GM12878 (cell line): ENCODE results near the gene SPIB. TPM values are rescaled to one million over a fixed set of nuclear protein-coding genes. Genes with fewer than 3 reads are reported as not detected.
A peak's percentile ranks its signal among the peaks of the same experiment; 100 is the strongest.

Experiments used
- ATAC-seq: fragments of 200-7000 bp; cut with Tn5 transposase; 3 replicates; pipeline ENCODE4 v1.9.1; 2020; ENCODE audit warnings: mild to moderate bottlenecking, moderate library complexity
- BruUV-seq: library from RNA; stranded (reverse); fragments of 400-500 nt; replicated peaks from 2 replicates; lab custom pipeline; 2021; lab: Mats Ljungman, UMichigan
- CTCF ChIA-PET: fragments of 300-600 bp; sonication (Branson Sonifier 250); formaldehyde crosslinking; extraction: SDS; loops from one replicate; lab custom pipeline; 2021; ENCODE audit warnings: inconsistent platforms; lab: Yijun Ruan, JAX
- POLR2A ChIA-PET: fragments of 350-600 bp; formaldehyde crosslinking; extraction: SDS; loops from one replicate; lab custom pipeline; 2021; ENCODE audit warnings: inconsistent platforms; lab: Charles Lee
- RAD21 ChIA-PET: fragments of 300-600 bp; sonication (Branson Sonifier 250); formaldehyde crosslinking; loops from one replicate; lab custom pipeline; 2023; ENCODE audit warnings: antibody characterized with exemption; ENCODE audit not compliant: unreplicated experiment; lab: Charles Lee
- SMC1A ChIA-PET: fragments of 300-600 bp; sonication (Branson Sonifier 250); formaldehyde crosslinking; loops from one replicate; lab custom pipeline; 2023; ENCODE audit not compliant: unreplicated experiment, uncharacterized antibody; lab: Charles Lee
- DNase-seq: peaks from one replicate; pipeline ENCODE4 v3.0.0-alpha.2; 2011; ENCODE audit warnings: low read depth, low spot score
- FAIRE-seq: peaks from 3 replicates; lab custom pipeline; 2011; peaks lifted over from hg19 to GRCh38; lab: Jason Lieb, UNC
- H2AFZ ChIP-seq: 2 replicates; pipeline ENCODE4 v1.6.0; 2011; ENCODE audit warnings: low read depth, low read length, control low read depth; ENCODE audit not compliant: control insufficient read depth
- H3K27ac ChIP-seq: 2 replicates; pipeline ENCODE4 v1.5.1; 2011; ENCODE audit warnings: control low read depth; ENCODE audit not compliant: control insufficient read depth, insufficient read depth
- H3K27me3 ChIP-seq, 2 experiments: replicated peaks in 1 of 2; 2 replicates each; pipeline versions ENCODE4 v1.6.0 to v1.6.1; 2011; ENCODE audit warnings: low read length in 1 of 2; ENCODE audit not compliant: control insufficient read depth in 2 of 2, insufficient read depth in 2 of 2
- H3K36me3 ChIP-seq, 2 experiments: 2 replicates each; pipeline ENCODE4 v1.5.1; 2011; ENCODE audit warnings: low read length in 1 of 2; ENCODE audit not compliant: control insufficient read depth in 2 of 2, insufficient read depth in 2 of 2
- H3K4me1 ChIP-seq: 2 replicates; pipeline ENCODE4 v1.6.1; 2011; ENCODE audit warnings: mild to moderate bottlenecking, low read length, moderate library complexity, mixed read lengths; ENCODE audit not compliant: control insufficient read depth, insufficient read depth
- H3K4me2 ChIP-seq: 2 replicates; pipeline ENCODE4 v1.6.0; 2011; ENCODE audit warnings: control low read depth; ENCODE audit not compliant: control insufficient read depth, insufficient read depth
- H3K4me3 ChIP-seq: fragments of 200-600 bp; sonication (generic); 2 replicates; pipeline ENCODE4 v1.5.1; 2016
- H3K79me2 ChIP-seq: 2 replicates; pipeline ENCODE4 v1.6.0; 2011; ENCODE audit warnings: low read length; ENCODE audit not compliant: control insufficient read depth, insufficient read depth
- H3K9ac ChIP-seq: 2 replicates; pipeline ENCODE4 v1.8.0; 2011; ENCODE audit warnings: low read length, control low read depth, mixed read lengths; ENCODE audit not compliant: control insufficient read depth, insufficient read depth
- H3K9me3 ChIP-seq: replicated peaks from 3 replicates; pipeline ENCODE4 v1.5.1; 2011; ENCODE audit warnings: mild to moderate bottlenecking, low read length; ENCODE audit not compliant: control insufficient read depth, insufficient read depth
- H4K20me1 ChIP-seq: 2 replicates; pipeline ENCODE4 v1.6.0; 2011; ENCODE audit not compliant: control insufficient read depth, insufficient read depth
- POLR2A ChIP-seq: IDR thresholded peaks from 2 replicates; pipeline ENCODE4 v1.6.1; 2011; ENCODE audit warnings: low read depth, mild to moderate bottlenecking, low read length
- WGBS: methylation state at CpG from one replicate; pipeline ENCODE4 v1.1.6; 2016; ENCODE audit warnings: low lambda C conversion rate; ENCODE audit not compliant: insufficient replicate concordance, insufficient coverage; ENCODE audit errors: missing lambda C conversion rate; 5-methylcytosine and 5-hydroxymethylcytosine counted together
- in situ Hi-C: fragments of 300-500 bp; cut with MboI; formaldehyde crosslinking; loops from 9 replicates; pipeline ENCODE4 v1.14.3; 2018; ENCODE audit warnings: mixed read lengths
- intact Hi-C: fragments of 100-400 bp; cut with micrococcal nuclease; formaldehyde crosslinking; loops from one replicate; pipeline ENCODE4 v1.14.2; 2022; ENCODE audit not compliant: unreplicated experiment
- polyA plus RNA-seq, 11 experiments: library from polyadenylated mRNA; depleted of rRNA in 4 of 11; unstranded in 6 of 11; stranded (reverse) in 5 of 11; fragments of >200 nt; fragmentation: Nextera tagmentation in 4 of 11; fragmentation: Illumina TruSeq in 1 of 11; extraction: Ambion mirVana in 4 of 11; extraction: Trizol in 1 of 11; gene quantifications; 1 replicate in 1 of 11; 2 replicates in 10 of 11; pipeline versions ENCODE4 v1.2.1 to v1.2.3, GENCODE V29; 2011 to 2016; ENCODE audit warnings: inconsistent platforms in 2 of 11, missing spikeins in 2 of 11, low read depth in 1 of 11
- total RNA-seq, 4 experiments: library from RNA; depleted of rRNA in 3 of 4; stranded (reverse); fragments of >200 nt in 3 of 4; fragmentation: Illumina TruSeq in 1 of 4; extraction: Trizol in 1 of 4; gene quantifications; 2 replicates each; pipeline versions ENCODE4 v1.2.1 to v1.2.3, GENCODE V29; 2013 to 2021
- TF ChIP-seq, protein P1 (sequence below): fragments of 450-650 bp; IDR thresholded peaks from 2 replicates; pipeline ENCODE4 v1.6.1; 2016; ENCODE audit warnings: mild to moderate bottlenecking

SPIB gene
- total and polyA plus RNA-seq, 10 of the 15 experiments (the other 5 are each of a cell fraction or from before 2014, with no cell fraction given), result 3.5 to 123 (median 56.0) TPM

DNA sequence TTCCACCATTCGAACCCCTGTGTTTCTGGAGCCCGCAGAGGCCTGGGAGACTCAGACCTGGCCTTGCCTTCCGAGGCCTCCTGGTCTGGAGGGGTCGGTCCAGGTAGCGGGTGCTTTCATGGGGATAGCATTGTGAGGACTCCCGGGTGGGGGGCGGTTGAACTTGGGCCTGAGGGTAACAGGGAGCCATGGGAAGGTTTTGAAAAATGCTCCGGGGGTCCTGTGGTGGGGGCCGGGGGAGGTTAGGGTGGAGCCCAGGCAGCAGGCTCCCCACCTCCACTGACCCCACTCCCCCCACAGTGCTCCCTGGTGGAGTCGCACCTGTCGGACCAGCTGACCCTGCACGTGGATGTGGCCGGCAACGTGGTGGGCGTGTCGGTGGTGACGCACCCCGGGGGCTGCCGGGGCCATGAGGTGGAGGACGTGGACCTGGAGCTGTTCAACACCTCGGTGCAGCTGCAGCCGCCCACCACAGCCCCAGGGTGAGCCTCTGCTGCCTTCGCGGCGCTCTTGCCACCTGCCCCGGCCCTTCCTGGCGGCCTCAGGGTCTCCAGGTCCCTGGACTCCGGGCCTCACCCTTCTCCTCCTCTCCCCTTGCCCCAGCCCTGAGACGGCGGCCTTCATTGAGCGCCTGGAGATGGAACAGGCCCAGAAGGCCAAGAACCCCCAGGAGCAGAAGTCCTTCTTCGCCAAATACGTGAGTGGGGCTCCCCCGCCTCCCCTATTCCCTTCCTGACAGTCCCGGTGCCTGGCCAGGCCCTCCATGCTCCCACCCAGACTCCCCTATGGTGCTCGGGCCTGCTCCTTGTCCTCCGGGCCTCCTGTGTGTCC is 61.8 kb downstream of the SPIB start:
- DNase-seq (no peak), FAIRE-seq (no peak), ATAC-seq (no peak)
- WGBS, result 90% methylated on average over 32 of the region's 37 CpGs
- Histone ChIP-seq H3K9ac (no peak overlapping the region), H3K27me3 (no peaks in the 10 kb centered on the region), H3K36me3 (peaks cover 12 to 21% of the 10 kb centered on the region in 2 experiments; a peak in 3 of 4 replicates), H3K79me2 (peaks cover 22% of the 10 kb centered on the region), H3K4me2 (no peak overlapping the region), H3K4me3 (no peak overlapping the region), H4K20me1 (no peaks in the 10 kb centered on the region), H2AFZ (no peak overlapping the region), H3K27ac (no peak overlapping the region), H3K9me3 (peaks cover 6% of the 10 kb centered on the region; the same call in 2 of the 3 replicates), H3K4me1 (no peaks in the 10 kb centered on the region)
- BruUV-seq, result no TSS peak
- intact Hi-C loops, result no loop called here
- TF ChIP-seq POLR2A, result peak; percentile 11; the same call in 1 of the 2 replicates
- TF ChIP-seq, protein P1, sequence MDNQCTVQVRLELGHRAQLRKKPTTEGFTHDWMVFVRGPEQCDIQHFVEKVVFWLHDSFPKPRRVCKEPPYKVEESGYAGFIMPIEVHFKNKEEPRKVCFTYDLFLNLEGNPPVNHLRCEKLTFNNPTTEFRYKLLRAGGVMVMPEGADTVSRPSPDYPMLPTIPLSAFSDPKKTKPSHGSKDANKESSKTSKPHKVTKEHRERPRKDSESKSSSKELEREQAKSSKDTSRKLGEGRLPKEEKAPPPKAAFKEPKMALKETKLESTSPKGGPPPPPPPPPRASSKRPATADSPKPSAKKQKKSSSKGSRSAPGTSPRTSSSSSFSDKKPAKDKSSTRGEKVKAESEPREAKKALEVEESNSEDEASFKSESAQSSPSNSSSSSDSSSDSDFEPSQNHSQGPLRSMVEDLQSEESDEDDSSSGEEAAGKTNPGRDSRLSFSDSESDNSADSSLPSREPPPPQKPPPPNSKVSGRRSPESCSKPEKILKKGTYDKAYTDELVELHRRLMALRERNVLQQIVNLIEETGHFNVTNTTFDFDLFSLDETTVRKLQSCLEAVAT, result no peak
- RAD21 ChIA-PET, result no interaction called here
- CTCF ChIA-PET, result no interaction called here
- POLR2A ChIA-PET, result no interaction called here
- SMC1A ChIA-PET, result no interaction called here
- in situ Hi-C loops, result no loop called here

Other genes starting within 250 kb of the SPIB start
Only the 7 nearest of the 13 such genes appear.
- 0.16 and 0.45 TPM in 2 replicates for gene KCNC3, start 89.6 kb upstream of the SPIB start, total RNA-seq (2014; rRNA removed)
- 0.27 and 0.32 TPM in 2 replicates for gene KCNC3, start 89.6 kb upstream of the SPIB start, total RNA-seq (2014; rRNA removed; fragmentation: Illumina TruSeq; extraction: Trizol)
- gene KCNC3, start 89.6 kb upstream of the SPIB start, total RNA-seq (2021), result 2.4 and 3.8 TPM in 2 replicates
- 0.24 and 0.43 TPM in 2 replicates for gene KCNC3, start 89.6 kb upstream of the SPIB start, polyA plus RNA-seq (2011; rRNA removed)
- gene KCNC3, start 89.6 kb upstream of the SPIB start, polyA plus RNA-seq (2014; fragmentation: Illumina TruSeq; extraction: Trizol), result 1.1 and 1.5 TPM in 2 replicates
- gene KCNC3, start 89.6 kb upstream of the SPIB start, polyA plus RNA-seq (2014; fragmentation: Nextera tagmentation; extraction: Ambion mirVana), result not detected
- gene KCNC3, start 89.6 kb upstream of the SPIB start, polyA plus RNA-seq (2014; rRNA removed), result 1.9 and 2.5 TPM in 2 replicates
- gene KCNC3, start 89.6 kb upstream of the SPIB start, polyA plus RNA-seq (2016; fragmentation: Nextera tagmentation; extraction: Ambion mirVana), result under 1 TPM; 0.08 to 0.10 TPM
- gene NAPSA, start 53.3 kb upstream of the SPIB start, total RNA-seq (2014; rRNA removed), result 20.1 and 20.6 TPM in 2 replicates
- 12.3 and 14.5 TPM in 2 replicates for gene NAPSA, start 53.3 kb upstream of the SPIB start, total RNA-seq (2014; rRNA removed; fragmentation: Illumina TruSeq; extraction: Trizol)
- 18.2 and 19.2 TPM in 2 replicates for gene NAPSA, start 53.3 kb upstream of the SPIB start, total RNA-seq (2021)
- 30.8 and 45.4 TPM in 2 replicates for gene NAPSA, start 53.3 kb upstream of the SPIB start, polyA plus RNA-seq (2011; rRNA removed)
- gene NAPSA, start 53.3 kb upstream of the SPIB start, polyA plus RNA-seq (2014; fragmentation: Illumina TruSeq; extraction: Trizol), result 13.8 and 15.3 TPM in 2 replicates
- 10 to 100 TPM in 1 of 2 experiments, 1 to 10 TPM in 1; 6.7 to 15.2 TPM for gene NAPSA, start 53.3 kb upstream of the SPIB start, polyA plus RNA-seq (2014; fragmentation: Nextera tagmentation; extraction: Ambion mirVana)
- gene NAPSA, start 53.3 kb upstream of the SPIB start, polyA plus RNA-seq (2014; rRNA removed), result 21.6 and 22.4 TPM in 2 replicates
- 10 to 100 TPM; 17.0 to 17.2 TPM for gene NAPSA, start 53.3 kb upstream of the SPIB start, polyA plus RNA-seq (2016; fragmentation: Nextera tagmentation; extraction: Ambion mirVana)
- 44.8 and 45.2 TPM in 2 replicates for gene NR1H2, start 42.5 kb upstream of the SPIB start, total RNA-seq (2014; rRNA removed)
- gene NR1H2, start 42.5 kb upstream of the SPIB start, total RNA-seq (2014; rRNA removed; fragmentation: Illumina TruSeq; extraction: Trizol), result 15.6 and 17.2 TPM in 2 replicates
- 43.3 and 44.5 TPM in 2 replicates for gene NR1H2, start 42.5 kb upstream of the SPIB start, total RNA-seq (2021)
- gene NR1H2, start 42.5 kb upstream of the SPIB start, polyA plus RNA-seq (2011; rRNA removed), result 12.3 and 26.9 TPM in 2 replicates
- 1.8 and 16.2 TPM in 2 replicates for gene NR1H2, start 42.5 kb upstream of the SPIB start, polyA plus RNA-seq (2014; fragmentation: Illumina TruSeq; extraction: Trizol)
- gene NR1H2, start 42.5 kb upstream of the SPIB start, polyA plus RNA-seq (2014; fragmentation: Nextera tagmentation; extraction: Ambion mirVana), result 1 to 10 TPM in 1 of 2 experiments, under 1 TPM in 1; 0.05 to 1.3 TPM
- gene NR1H2, start 42.5 kb upstream of the SPIB start, polyA plus RNA-seq (2014; rRNA removed), result 52.4 and 53.3 TPM in 2 replicates
- 10 to 100 TPM; 45.7 to 54.2 TPM for gene NR1H2, start 42.5 kb upstream of the SPIB start, polyA plus RNA-seq (2016; fragmentation: Nextera tagmentation; extraction: Ambion mirVana)
- 121 and 141 TPM in 2 replicates for gene POLD1, start 34.6 kb upstream of the SPIB start, total RNA-seq (2014; rRNA removed)
- 28.6 and 31.8 TPM in 2 replicates for gene POLD1, start 34.6 kb upstream of the SPIB start, total RNA-seq (2014; rRNA removed; fragmentation: Illumina TruSeq; extraction: Trizol)
- gene POLD1, start 34.6 kb upstream of the SPIB start, total RNA-seq (2021), result 146 and 165 TPM in 2 replicates
- 10.4 and 25.7 TPM in 2 replicates for gene POLD1, start 34.6 kb upstream of the SPIB start, polyA plus RNA-seq (2011; rRNA removed)
- 1.9 and 18.1 TPM in 2 replicates for gene POLD1, start 34.6 kb upstream of the SPIB start, polyA plus RNA-seq (2014; fragmentation: Illumina TruSeq; extraction: Trizol)
- 1 to 10 TPM in 1 of 2 experiments, under 1 TPM in 1; 0.76 to 6.5 TPM for gene POLD1, start 34.6 kb upstream of the SPIB start, polyA plus RNA-seq (2014; fragmentation: Nextera tagmentation; extraction: Ambion mirVana)
- 95.1 and 110 TPM in 2 replicates for gene POLD1, start 34.6 kb upstream of the SPIB start, polyA plus RNA-seq (2014; rRNA removed)
- gene POLD1, start 34.6 kb upstream of the SPIB start, polyA plus RNA-seq (2016; fragmentation: Nextera tagmentation; extraction: Ambion mirVana), result 100 to 1,000 TPM; 111 to 118 TPM
- 0.49 and 0.51 TPM in 2 replicates for gene MYBPC2, start 14.0 kb downstream of the SPIB start, total RNA-seq (2014; rRNA removed)
- 0.37 and 0.67 TPM in 2 replicates for gene MYBPC2, start 14.0 kb downstream of the SPIB start, total RNA-seq (2014; rRNA removed; fragmentation: Illumina TruSeq; extraction: Trizol)
- gene MYBPC2, start 14.0 kb downstream of the SPIB start, total RNA-seq (2021), result 0.90 and 1.4 TPM in 2 replicates
- gene MYBPC2, start 14.0 kb downstream of the SPIB start, polyA plus RNA-seq (2011; rRNA removed), result 0.06 and 0.15 TPM in 2 replicates
- 0.56 and 0.73 TPM in 2 replicates for gene MYBPC2, start 14.0 kb downstream of the SPIB start, polyA plus RNA-seq (2014; fragmentation: Illumina TruSeq; extraction: Trizol)
- under 1 TPM; 0.09 to 0.10 TPM for gene MYBPC2, start 14.0 kb downstream of the SPIB start, polyA plus RNA-seq (2014; fragmentation: Nextera tagmentation; extraction: Ambion mirVana)
- gene MYBPC2, start 14.0 kb downstream of the SPIB start, polyA plus RNA-seq (2014; rRNA removed), result 0.65 and 0.72 TPM in 2 replicates
- 1 to 10 TPM; 1.9 to 2.6 TPM for gene MYBPC2, start 14.0 kb downstream of the SPIB start, polyA plus RNA-seq (2016; fragmentation: Nextera tagmentation; extraction: Ambion mirVana)
- 62.4 and 66.3 TPM in 2 replicates for gene EMC10, start 57.6 kb downstream of the SPIB start, total RNA-seq (2014; rRNA removed)
- gene EMC10, start 57.6 kb downstream of the SPIB start, total RNA-seq (2014; rRNA removed; fragmentation: Illumina TruSeq; extraction: Trizol), result 24.2 and 26.3 TPM in 2 replicates
- 76.2 and 77.3 TPM in 2 replicates for gene EMC10, start 57.6 kb downstream of the SPIB start, total RNA-seq (2021)
- gene EMC10, start 57.6 kb downstream of the SPIB start, polyA plus RNA-seq (2011; rRNA removed), result 13.8 and 22.4 TPM in 2 replicates
- 3.5 and 18.2 TPM in 2 replicates for gene EMC10, start 57.6 kb downstream of the SPIB start, polyA plus RNA-seq (2014; fragmentation: Illumina TruSeq; extraction: Trizol)
- gene EMC10, start 57.6 kb downstream of the SPIB start, polyA plus RNA-seq (2014; fragmentation: Nextera tagmentation; extraction: Ambion mirVana), result 1 to 10 TPM; 2.5 to 5.5 TPM
- gene EMC10, start 57.6 kb downstream of the SPIB start, polyA plus RNA-seq (2014; rRNA removed), result 61.0 and 69.1 TPM in 2 replicates
- 1 to 10 TPM; 6.8 to 8.9 TPM for gene EMC10, start 57.6 kb downstream of the SPIB start, polyA plus RNA-seq (2016; fragmentation: Nextera tagmentation; extraction: Ambion mirVana)
- gene GARIN5A, start 57.9 kb downstream of the SPIB start, total RNA-seq (2014; rRNA removed), result 0.22 TPM in 1 of 2 replicates, not detected in the other
- not detected in 2 replicates for gene GARIN5A, start 57.9 kb downstream of the SPIB start, total RNA-seq (2014; rRNA removed; fragmentation: Illumina TruSeq; extraction: Trizol)
- 0.37 TPM in 1 of 2 replicates, not detected in the other for gene GARIN5A, start 57.9 kb downstream of the SPIB start, total RNA-seq (2021)
- 0.22 TPM in 1 of 2 replicates, not detected in the other for gene GARIN5A, start 57.9 kb downstream of the SPIB start, polyA plus RNA-seq (2011; rRNA removed)
- gene GARIN5A, start 57.9 kb downstream of the SPIB start, polyA plus RNA-seq (2014; fragmentation: Illumina TruSeq; extraction: Trizol), result not detected in 2 replicates
- under 1 TPM in 1 of 2 experiments, not detected in 1; 0.18 TPM for gene GARIN5A, start 57.9 kb downstream of the SPIB start, polyA plus RNA-seq (2014; fragmentation: Nextera tagmentation; extraction: Ambion mirVana)
- gene GARIN5A, start 57.9 kb downstream of the SPIB start, polyA plus RNA-seq (2014; rRNA removed), result 0.53 TPM in 1 of 2 replicates, not detected in the other
- 1 to 10 TPM in 1 of 2 experiments, under 1 TPM in 1; 0.25 to 1.2 TPM for gene GARIN5A, start 57.9 kb downstream of the SPIB start, polyA plus RNA-seq (2016; fragmentation: Nextera tagmentation; extraction: Ambion mirVana)